IPS-NIHi7 (cell line): ENCODE measurements around the gene EEF2.

Experiments
- DNase-seq: peaks from one replicate; pipeline ENCODE4 v3.0.0; 2012; ENCODE audit warnings: mixed read lengths; ENCODE audit errors: extremely low spot score

Gene EEF2

GRCh38 chr19:3984908-3985642 lies at the start of gene EEF2:
Gene EEF2 (minus strand): TSS chr19:3985463. CDS start chr19:3985380, 83 bp downstream.
- peak; percentile 87 for DNase-seq

GRCh38 chr19:4034048-4035017 lies 49.1 kb upstream of the EEF2 start:
- DNase-seq: no peak

GRCh38 chr19:4033028-4033956 lies 48.0 kb upstream of the EEF2 start:
- DNase-seq: no peak

- no peak for DNase-seq
Measured at GRCh38 chr19:4032436-4032835, 47.2 kb upstream of the EEF2 start.

- no peak for DNase-seq
Measured at GRCh38 chr19:4031420-4031819, 46.2 kb upstream of the EEF2 start.

- DNase-seq: no peak
Measured at GRCh38 chr19:4030981-4031380, 45.7 kb upstream of the EEF2 start.

GRCh38 chr19:4030552-4030951 lies 45.3 kb upstream of the EEF2 start:
- no peak for DNase-seq

- DNase-seq: no peak
Measured at GRCh38 chr19:4029247-4029614, 44.0 kb upstream of the EEF2 start.

- DNase-seq: no peak
Measured at GRCh38 chr19:4028334-4029246, 43.3 kb upstream of the EEF2 start.

- DNase-seq: no peak
Measured at GRCh38 chr19:4027146-4027545, 41.9 kb upstream of the EEF2 start.

GRCh38 chr19:4025317-4025716 lies 40.1 kb upstream of the EEF2 start:
- DNase-seq: no peak

GRCh38 chr19:4023600-4024398 lies 38.5 kb upstream of the EEF2 start:
- no peak for DNase-seq

- no peak for DNase-seq
Measured at GRCh38 chr19:4019578-4019977, 34.3 kb upstream of the EEF2 start.

GRCh38 chr19:4018775-4019504 lies 33.7 kb upstream of the EEF2 start:
- DNase-seq: no peak

GRCh38 chr19:4018140-4018613 lies 32.9 kb upstream of the EEF2 start:
- DNase-seq: no peak

GRCh38 chr19:4016903-4017638 lies 31.8 kb upstream of the EEF2 start:
- DNase-seq: no peak

GRCh38 chr19:4016486-4016885 lies 31.2 kb upstream of the EEF2 start:
- no peak for DNase-seq

GRCh38 chr19:4015705-4016402 lies 30.6 kb upstream of the EEF2 start:
- DNase-seq: no peak
